Measurements from ENCODE around the gene SMOC2.
"Not testable (repeated sequence)": the region's sequence is repeated elsewhere in the genome, so short reads cannot be mapped to it uniquely, and the experiment has no call there.

SMOC2 gene

DNA sequence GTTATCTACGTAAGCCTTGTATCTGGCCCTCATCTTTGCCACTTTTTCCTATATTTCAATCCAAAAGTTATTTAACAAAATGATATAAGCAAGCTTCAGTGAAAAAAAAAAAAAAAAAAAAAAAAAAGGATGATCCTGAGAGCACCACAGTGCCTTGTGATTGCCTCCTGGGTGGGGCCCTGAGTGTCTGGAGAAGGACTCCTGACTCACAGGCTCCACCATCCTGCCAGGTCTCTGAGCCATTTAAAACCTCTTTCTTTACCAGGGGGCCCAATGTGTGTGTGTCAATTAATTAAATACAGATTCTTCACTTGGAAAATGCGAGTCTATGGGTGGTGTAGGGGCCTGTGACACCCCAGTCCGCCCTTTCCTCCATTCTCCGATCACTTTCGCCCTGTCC, 105.2 kb downstream of the SMOC2 start:
- no peak for DNase-seq

DNA sequence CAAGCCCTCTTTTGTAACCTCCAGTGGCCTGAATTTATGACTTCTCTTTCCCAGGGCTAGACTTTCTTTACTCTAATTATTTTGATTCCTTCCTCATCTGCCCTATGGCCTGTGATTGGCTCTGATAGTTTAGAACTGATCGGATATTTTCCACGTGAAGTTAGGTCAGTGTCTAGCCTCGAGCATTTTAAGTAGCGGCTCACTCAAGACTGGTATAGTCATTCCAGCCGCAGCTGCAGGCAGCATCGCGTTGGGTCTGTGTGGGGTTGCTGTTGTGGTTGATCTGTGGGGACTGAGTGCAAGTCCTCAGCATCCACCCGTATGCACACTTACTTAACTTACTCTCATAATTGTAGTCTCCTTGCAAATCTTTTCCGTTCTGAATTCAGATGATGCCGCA, 105.7 kb downstream of the SMOC2 start:
- no peak for DNase-seq

GRCh38 chr6:168550326-168550725, 109.3 kb downstream of the SMOC2 start:
- DNase-seq: no peak

- no peak for DNase-seq
Observed at GRCh38 chr6:168554472-168554871, 113.5 kb downstream of the SMOC2 start.

- no peak for DNase-seq
Observed at GRCh38 chr6:168554898-168555617, 114.1 kb downstream of the SMOC2 start.

DNA sequence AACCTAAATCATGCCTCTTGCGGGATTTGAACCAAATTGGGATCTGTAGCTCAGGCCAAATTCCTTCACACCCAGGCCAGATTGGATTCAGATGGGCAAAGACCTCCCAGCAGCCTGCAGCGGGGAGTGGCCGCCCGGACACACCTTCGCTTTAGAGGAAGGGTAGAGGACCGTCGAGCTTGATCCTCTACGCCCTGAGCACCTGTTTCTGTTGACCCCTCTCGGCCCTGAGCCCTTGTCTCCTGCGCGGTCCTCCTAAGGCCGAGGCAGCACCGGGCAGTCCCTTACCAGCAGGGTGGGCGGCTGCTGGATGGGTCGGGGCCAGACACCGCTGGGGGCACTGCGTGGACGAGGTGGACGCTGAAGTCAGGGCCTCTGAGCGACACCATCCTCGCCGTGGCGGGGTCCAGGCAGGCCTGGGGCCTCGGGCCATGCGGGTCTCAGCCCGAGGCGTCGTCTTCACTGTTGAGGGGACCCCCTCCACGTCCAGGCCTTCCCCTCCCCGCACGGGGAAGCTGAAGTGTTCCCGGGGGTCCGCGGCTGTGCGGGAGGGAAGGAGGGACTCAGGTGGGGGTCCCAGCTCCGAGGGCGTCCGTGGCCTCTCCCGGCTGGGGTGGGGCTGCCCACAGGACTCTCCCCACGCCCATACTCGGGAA, 114.8 kb downstream of the SMOC2 start:
- DNase-seq: no peak

- no peak for DNase-seq
Observed at GRCh38 chr6:168557512-168557911, 116.5 kb downstream of the SMOC2 start.

- no peak for DNase-seq
Observed at GRCh38 chr6:168558686-168559085, 117.7 kb downstream of the SMOC2 start.

DNA sequence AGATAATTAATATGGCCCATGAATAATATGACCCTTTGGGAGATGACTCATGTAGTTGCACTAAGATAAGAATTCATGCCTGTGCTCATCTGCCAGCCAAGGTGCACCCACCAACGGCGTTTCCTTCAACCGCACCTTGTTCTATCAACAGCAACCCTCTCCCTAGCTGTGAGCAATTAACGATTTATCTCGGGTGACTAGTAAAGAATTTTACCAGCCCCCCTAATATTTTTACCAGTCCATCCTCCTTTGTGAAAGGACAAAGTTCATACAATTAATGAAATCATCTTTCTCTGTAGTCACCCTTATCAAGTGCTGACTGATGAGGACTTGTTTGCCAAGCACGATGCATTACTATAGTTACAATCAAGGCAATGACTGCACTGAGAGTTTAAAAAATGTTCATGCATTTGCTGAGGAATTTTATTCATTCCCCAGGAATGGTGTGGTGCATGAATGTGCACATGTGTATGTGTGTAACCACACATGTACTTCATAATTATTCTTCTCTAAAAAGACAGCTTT, 118.7 kb downstream of the SMOC2 start:
- no peak for DNase-seq

- DNase-seq: no peak
Observed at GRCh38 chr6:168560126-168560525, 119.1 kb downstream of the SMOC2 start.

- DNase-seq: no peak
Observed at GRCh38 chr6:168562576-168563151, 121.7 kb downstream of the SMOC2 start.

GRCh38 chr6:168563656-168564055, 122.7 kb downstream of the SMOC2 start:
- no peak for DNase-seq

DNA sequence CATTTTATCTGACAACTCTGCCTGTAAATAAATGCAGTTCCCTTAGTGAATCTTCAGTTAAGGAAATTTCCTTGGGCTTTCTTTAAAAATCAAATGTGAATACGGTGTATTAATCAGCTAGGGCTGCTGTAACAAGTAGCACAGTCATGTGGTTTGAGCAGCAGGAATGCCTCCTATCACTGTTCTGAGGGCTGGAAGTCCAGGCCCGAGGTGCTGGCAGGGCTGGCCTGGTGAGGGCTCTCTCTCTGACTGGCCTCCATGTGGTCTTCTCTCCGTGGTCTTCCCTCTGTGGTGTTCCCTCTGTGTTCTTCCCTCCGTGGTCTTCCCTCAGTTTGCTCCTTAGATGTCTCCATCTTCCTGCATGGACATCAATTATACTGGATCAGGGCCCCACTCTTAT, 124.1 kb downstream of the SMOC2 start:
- DNase-seq: no peak

- no peak for DNase-seq
Observed at GRCh38 chr6:168570211-168570610, 129.2 kb downstream of the SMOC2 start.

GRCh38 chr6:168571268-168571667, 130.3 kb downstream of the SMOC2 start:
- no peak for DNase-seq

- not testable (repeated sequence) for DNase-seq
Observed at GRCh38 chr6:168573276-168573835, 132.4 kb downstream of the SMOC2 start.

DNA sequence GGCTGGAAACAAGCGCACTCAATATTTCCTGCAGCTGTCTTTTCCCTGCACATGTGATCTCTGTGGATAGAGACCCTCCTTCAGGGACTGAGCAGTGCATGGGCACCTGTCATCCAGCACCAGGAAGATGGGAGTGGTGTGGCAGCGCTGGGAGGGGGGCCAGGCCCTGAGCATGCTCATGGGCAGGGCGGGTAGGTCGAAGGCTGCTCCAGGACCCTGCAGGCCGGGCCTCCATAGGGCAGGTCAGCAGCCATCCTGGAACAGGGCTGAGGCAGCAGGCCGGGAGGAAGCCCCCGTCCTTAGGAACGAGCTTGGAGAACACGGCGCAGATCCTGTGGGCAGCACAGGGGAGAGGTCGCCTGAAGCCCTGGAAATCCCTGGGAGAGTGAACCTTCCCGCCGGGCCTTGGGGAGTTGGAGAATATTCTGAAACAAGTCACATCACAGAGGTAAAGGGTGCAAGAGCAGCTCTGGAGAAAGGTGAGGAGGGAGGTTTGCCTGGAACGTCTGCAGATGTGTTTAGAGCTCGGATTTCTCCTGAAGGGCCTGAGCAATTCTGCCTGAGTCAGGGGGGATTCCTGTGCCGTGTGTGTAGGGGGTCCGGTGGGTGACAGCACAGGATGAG, 133.2 kb downstream of the SMOC2 start:
- DNase-seq: no peak

DNA sequence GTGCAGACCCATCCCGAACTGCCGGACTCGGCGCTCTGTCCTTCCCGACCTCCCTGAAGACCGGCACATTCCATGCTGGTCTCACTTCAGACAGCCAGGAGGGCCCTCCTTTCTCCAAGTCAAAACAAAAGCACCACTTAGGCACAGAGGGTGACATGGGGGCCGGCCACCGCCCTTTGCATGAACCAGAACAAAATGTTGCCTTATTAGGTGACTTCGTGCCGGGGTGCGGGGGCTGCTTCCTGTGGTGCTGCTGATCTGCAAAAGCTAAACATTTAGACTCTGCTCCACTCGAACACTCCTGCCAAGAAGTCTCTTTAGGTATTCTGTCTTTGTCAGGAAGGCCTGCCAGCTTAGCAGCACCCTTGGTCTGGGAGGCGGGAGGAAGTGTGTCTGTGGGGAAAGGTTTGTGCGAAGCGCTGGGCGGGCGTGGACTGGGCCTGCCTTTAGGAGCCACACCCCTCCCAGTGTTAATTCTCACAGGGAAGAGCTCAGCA, 133.8 kb downstream of the SMOC2 start:
- no peak for DNase-seq

DNA sequence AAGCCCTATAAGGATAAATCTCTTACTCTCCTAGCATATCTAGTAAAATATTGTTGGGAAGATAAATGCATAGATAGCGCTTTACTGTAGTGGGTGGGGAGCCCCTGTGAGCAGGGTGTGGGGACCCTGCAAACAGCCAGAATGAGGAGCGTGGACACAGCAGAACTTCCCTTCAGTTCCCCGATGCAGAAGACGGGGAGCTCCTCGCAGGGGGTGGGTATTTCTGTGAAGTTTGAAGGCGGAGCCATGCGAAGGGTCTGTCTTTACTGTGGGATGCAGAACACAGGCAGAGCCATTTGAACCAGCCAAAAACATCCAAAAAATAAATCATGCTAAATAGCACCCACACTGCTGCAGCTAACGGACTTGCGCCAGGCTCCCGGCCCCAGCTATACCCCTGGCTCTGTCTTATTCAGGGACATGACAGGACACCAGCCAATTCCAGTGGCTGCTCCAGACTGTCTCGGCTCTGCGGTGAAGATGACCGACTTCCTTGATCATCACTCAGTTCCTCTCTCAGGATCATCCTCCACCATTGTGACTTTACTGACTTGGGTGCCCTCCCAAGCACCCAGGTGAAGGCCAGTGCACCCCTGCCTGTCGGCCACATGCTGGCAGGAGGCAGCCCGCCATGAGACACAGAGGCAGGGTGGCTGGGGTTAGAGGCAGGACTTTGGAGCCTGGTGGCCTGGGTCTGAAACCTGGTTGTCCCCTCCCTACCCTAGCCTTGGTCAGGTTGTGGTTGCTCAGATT, 134.5 kb downstream of the SMOC2 start:
- no peak for DNase-seq

GRCh38 chr6:168576388-168576787, 135.4 kb downstream of the SMOC2 start:
- DNase-seq: no peak

DNA sequence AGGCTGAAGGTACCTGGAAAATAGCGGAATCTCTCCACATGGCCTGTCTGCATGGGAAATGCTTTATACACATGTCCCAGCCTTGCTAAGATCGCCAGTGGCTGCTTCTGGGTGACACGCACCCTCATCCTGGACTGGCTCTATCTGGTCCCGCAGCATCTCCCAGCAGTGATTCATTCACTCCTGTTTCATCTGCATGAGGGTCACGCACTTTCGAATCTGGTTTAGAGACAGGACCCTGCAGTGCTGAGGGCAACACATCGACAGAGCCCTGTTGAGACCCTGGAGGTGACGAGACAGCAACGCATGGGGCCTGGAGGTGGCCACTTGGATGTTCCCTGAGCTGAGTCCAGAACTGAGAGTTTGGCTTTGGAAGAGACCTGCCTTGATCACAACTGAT, 136.5 kb downstream of the SMOC2 start:
- no peak for DNase-seq

DNA sequence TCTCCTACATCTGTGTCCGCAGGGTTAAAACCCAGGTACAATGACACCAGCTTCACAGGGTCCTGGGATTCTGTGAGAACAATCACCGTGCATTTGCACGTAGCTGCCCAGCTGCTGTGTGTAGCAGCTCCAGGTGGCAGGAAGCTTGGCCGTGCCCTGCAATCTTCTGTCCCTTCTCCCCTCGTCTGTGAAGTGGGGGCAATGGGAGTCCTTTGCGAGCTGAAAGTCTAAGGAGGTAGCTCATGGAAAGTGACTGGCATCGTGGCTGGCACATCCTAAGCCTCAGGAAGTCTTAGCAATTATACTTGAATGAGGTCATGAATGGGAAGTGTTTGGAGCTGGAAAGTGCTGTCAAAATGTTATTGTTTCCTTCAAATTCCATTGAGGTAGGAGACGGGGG, 137.1 kb downstream of the SMOC2 start:
- DNase-seq: no peak
